Ishikawa (cell line): Measurements from ENCODE around the gene SCTR.

Experiments
- FOXM1 ChIP-seq: IDR thresholded peaks from 2 replicates; pipeline ENCODE4 v1.6.1; 2012; ENCODE audit warnings: low read depth, borderline replicate concordance
- RAD21 ChIP-seq: IDR thresholded peaks from 2 replicates; pipeline ENCODE4 v1.6.1; 2012; ENCODE audit warnings: low read depth
- REST ChIP-seq: IDR thresholded peaks from 2 replicates; pipeline ENCODE4 v1.6.1; 2012; ENCODE audit warnings: low read depth, mild to moderate bottlenecking

DNA sequence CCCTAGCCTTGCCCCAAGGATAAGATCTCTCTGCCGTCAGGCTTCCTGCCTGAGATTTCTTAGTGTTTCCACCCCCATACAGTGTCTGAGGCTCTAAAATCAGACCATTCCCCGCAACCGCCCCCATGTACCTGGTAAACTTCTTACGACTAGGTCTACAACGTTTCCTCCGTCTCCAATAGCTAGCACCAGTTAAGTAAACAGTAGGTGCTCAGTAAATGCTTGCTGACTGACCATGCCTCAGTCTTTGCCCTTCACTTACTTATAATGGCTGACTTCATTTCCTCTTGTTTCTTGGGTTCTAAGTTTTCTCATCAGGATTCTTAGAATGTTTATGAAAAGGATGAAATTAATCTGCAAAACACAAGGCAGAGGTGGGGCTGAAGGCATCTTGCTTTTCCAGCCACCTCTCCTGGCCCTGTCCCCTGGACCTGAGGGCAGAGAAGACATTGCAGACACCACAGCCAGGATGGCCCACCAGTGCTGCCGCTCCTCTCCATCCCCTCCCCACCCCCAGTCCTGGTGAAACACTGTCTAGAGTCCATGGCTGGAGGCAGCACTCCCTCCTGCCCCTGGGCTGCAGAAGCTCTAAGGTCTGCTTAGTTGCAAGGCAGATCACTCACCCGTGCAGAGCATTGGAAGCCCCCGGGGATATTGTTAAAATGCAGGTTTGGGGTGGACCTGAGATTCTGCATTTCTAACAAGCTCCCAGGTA, 75.7 kb downstream of the SCTR start:
- TF ChIP-seq REST (no peak), FOXM1 (no peak), RAD21 (no peak)
